HCT116 (cell line): ENCODE results near the gene CA14. TPM values are rescaled to one million over a fixed set of nuclear protein-coding genes. Genes with fewer than 3 reads are reported as not detected.

ENCODE experiments used
- ATAC-seq: fragments of 200-7000 bp; cut with Tn5 transposase; 2 replicates; pipeline ENCODE4 v1.9.1; 2020; ENCODE audit warnings: mild to moderate bottlenecking, moderate library complexity
- BruUV-seq: library from RNA; stranded (reverse); fragments of 400-500 nt; replicated peaks from 2 replicates; lab custom pipeline; 2021; lab: Mats Ljungman, UMichigan
- CTCF ChIA-PET: fragments of 300-600 bp; sonication (Branson Sonifier 250); formaldehyde crosslinking; loops from one replicate; lab custom pipeline; 2021; ENCODE audit warnings: antibody characterized with exemption; lab: Charles Lee
- POLR2A ChIA-PET: fragments of 300-600, 350-600 bp; sonication (Branson Sonifier 250); formaldehyde crosslinking; loops from one replicate; lab custom pipeline; 2021; ENCODE audit warnings: antibody characterized with exemption; lab: Charles Lee
- RAD21 ChIA-PET, 2 experiments: fragments of 300-600 bp; sonication (Branson Sonifier 250); formaldehyde crosslinking; loops; one replicate each; lab custom pipeline; 2023; ENCODE audit warnings: low total read pairs in 2 of 2; ENCODE audit not compliant: uncharacterized antibody in 2 of 2, unreplicated experiment in 2 of 2, low non-redundant PET in 1 of 2; lab: Charles Lee
- DNase-seq: peaks from one replicate; pipeline ENCODE4 v3.0.0-alpha.2; 2010; ENCODE audit warnings: low read depth, low spot score
- H2AFZ ChIP-seq: fragments of 200-600 bp; shearing (Covaris generic), sonication (generic); 2 replicates; pipeline ENCODE4 v1.6.1; 2017; ENCODE audit warnings: low read depth, mixed run types, mixed read lengths, antibody characterized with exemption, low read length; ENCODE audit not compliant: poor library complexity, severe bottlenecking
- H3K27ac ChIP-seq: 2 replicates; pipeline ENCODE4 v1.5.1; 2012; ENCODE audit warnings: low read depth, low read length
- H3K27me3 ChIP-seq: fragments of 200-600 bp; sonication (generic); 2 replicates; pipeline ENCODE4 v1.6.1; 2016; ENCODE audit warnings: mixed run types, low read length, mixed read lengths; ENCODE audit not compliant: insufficient read depth
- H3K36me3 ChIP-seq, 2 experiments: fragments of 200-500 bp in 1 of 2; fragments of 200-600 bp in 1 of 2; sonication (Bioruptor generic) in 1 of 2; sonication (generic) in 1 of 2; 2 replicates each; pipeline versions ENCODE4 v1.5.1 to v1.6.1; 2014 to 2016; ENCODE audit warnings: low read length in 2 of 2, inconsistent platforms in 1 of 2, mixed read lengths in 1 of 2, mixed run types in 1 of 2; ENCODE audit not compliant: insufficient read depth in 2 of 2, control insufficient read depth in 1 of 2
- H3K4me1 ChIP-seq, 2 experiments: fragments of 200-600 bp in 1 of 2; sonication (generic) in 1 of 2; 2 replicates each; pipeline versions ENCODE4 v1.5.1 to v1.6.1; 2012 to 2017; ENCODE audit warnings: low read length in 2 of 2, inconsistent platforms in 1 of 2, mild to moderate bottlenecking in 1 of 2, mixed read lengths in 1 of 2, mixed run types in 1 of 2, moderate library complexity in 1 of 2; ENCODE audit not compliant: insufficient read depth in 2 of 2, control insufficient read depth in 1 of 2
- H3K4me2 ChIP-seq: fragments of 200-600 bp; sonication (generic); 2 replicates; pipeline ENCODE4 v1.6.1; 2017; ENCODE audit warnings: mixed run types, low read length, mixed read lengths
- H3K4me3 ChIP-seq, 2 experiments: fragments of 200-600 bp in 1 of 2; sonication (generic) in 1 of 2; replicated peaks in 1 of 2; 2 replicates each; pipeline ENCODE4 v1.5.1; 2011 to 2016; ENCODE audit warnings: low read length in 2 of 2, control low read depth in 1 of 2, low read depth in 1 of 2, mild to moderate bottlenecking in 1 of 2, mixed read lengths in 1 of 2, mixed run types in 1 of 2
- H3K79me2 ChIP-seq: fragments of 200-600 bp; sonication (generic); 2 replicates; pipeline ENCODE4 v1.6.1; 2017; ENCODE audit warnings: mild to moderate bottlenecking, mixed run types, low read length, moderate library complexity, mixed read lengths; ENCODE audit not compliant: insufficient read depth
- H3K9ac ChIP-seq: fragments of 200-600 bp; sonication (generic); 2 replicates; pipeline ENCODE4 v1.6.1; 2016; ENCODE audit warnings: low read length, mixed read lengths
- H3K9me2 ChIP-seq: fragments of 200-600 bp; sonication (generic), shearing (Covaris generic); 2 replicates; pipeline ENCODE4 v1.6.1; 2017; ENCODE audit warnings: mixed run types, mild to moderate bottlenecking, moderate library complexity; ENCODE audit not compliant: insufficient read depth
- H3K9me3 ChIP-seq, 2 experiments: fragments of 200-500 bp in 1 of 2; fragments of 200-600 bp in 1 of 2; sonication (Bioruptor generic) in 1 of 2; sonication (generic) in 1 of 2; 2 replicates each; pipeline ENCODE4 v1.6.1; 2014 to 2017; ENCODE audit warnings: low read length in 2 of 2, mixed read lengths in 2 of 2, inconsistent platforms in 1 of 2, low read depth in 1 of 2, mild to moderate bottlenecking in 1 of 2, mixed run types in 1 of 2, moderate library complexity in 1 of 2; ENCODE audit not compliant: control insufficient read depth in 1 of 2, insufficient read depth in 1 of 2
- H4K20me1 ChIP-seq: fragments of 200-600 bp; sonication (generic), shearing (Covaris generic); 2 replicates; pipeline ENCODE4 v1.6.1; 2017; ENCODE audit warnings: mixed run types, mild to moderate bottlenecking, moderate library complexity; ENCODE audit not compliant: insufficient read depth
- CTCF ChIP-seq, 3 experiments: fragments of 200-600 bp in 1 of 3; sonication (generic) in 1 of 3; IDR thresholded peaks in 2 of 3; conservative IDR thresholded peaks in 1 of 3; 2 replicates each; pipeline ENCODE4 v1.5.1; 2012 to 2017; ENCODE audit warnings: low read depth in 2 of 3, low read length in 2 of 3, antibody characterized with exemption in 1 of 3, borderline replicate concordance in 1 of 3, control low read depth in 1 of 3, mild to moderate bottlenecking in 1 of 3, mixed read lengths in 1 of 3, mixed run types in 1 of 3, moderate library complexity in 1 of 3; ENCODE audit not compliant: insufficient read depth in 1 of 3
- EGR1 ChIP-seq: IDR thresholded peaks from 2 replicates; pipeline ENCODE4 v1.6.1; 2012; ENCODE audit warnings: low read depth
- EZH2 ChIP-seq: fragments of 200-600 bp; sonication (generic); IDR thresholded peaks from 2 replicates; pipeline ENCODE4 v1.6.1; 2017; ENCODE audit warnings: antibody characterized with exemption, mixed run types
- EZH2phosphoT487 ChIP-seq: fragments of 200-600 bp; IDR thresholded peaks from 2 replicates; pipeline ENCODE4 v1.6.1; 2018; ENCODE audit warnings: antibody characterized with exemption, borderline replicate concordance
- FOSL1 ChIP-seq: IDR thresholded peaks from 2 replicates; pipeline ENCODE4 v1.6.1; 2012; ENCODE audit warnings: low read depth
- RAD21 ChIP-seq: IDR thresholded peaks from 2 replicates; pipeline ENCODE4 v1.6.1; 2012; ENCODE audit warnings: low read depth, mild to moderate bottlenecking
- ZFX ChIP-seq: fragments of 450-650 bp; IDR thresholded peaks from 2 replicates; pipeline ENCODE4 v1.6.1; 2017
- ZNF274 ChIP-seq: fragments of 200-500 bp; sonication (Bioruptor generic); IDR thresholded peaks from 2 replicates; pipeline ENCODE4 v1.6.1; 2014; ENCODE audit warnings: mild to moderate bottlenecking, low read depth, low read length, inconsistent platforms
- intact Hi-C: fragments of 100-400 bp; cut with micrococcal nuclease; formaldehyde crosslinking; loops from 2 replicates; pipeline ENCODE4 v1.10.0; 2022
- total RNA-seq: library from RNA; stranded (reverse); gene quantifications from one replicate; pipeline ENCODE4 v1.2.1, GENCODE V29; 2021; ENCODE audit not compliant: unreplicated experiment

CA14 gene
- total RNA-seq, 1 experiment from 2014 or later: 0.39 TPM

- H3K9me2 ChIP-seq: no peaks in the 10 kb centered on the region
- no peaks in the 10 kb centered on the region for H3K4me1 ChIP-seq
- no peak overlapping the region for H3K4me3 ChIP-seq
- TF ChIP-seq ZNF274 (no peak), FOSL1 (no peak), RAD21 (peak; percentile 71), ZFX (no peak), EGR1 (no peak), EZH2phosphoT487 (no peak), CTCF (IDR thresholded peaks at IDR 0.05 in 2 of 3, conservative IDR thresholded peaks at IDR 0.05 in 1 of 3; ENCODE audit: borderline replicate concordance in 1 of 3, insufficient read depth in 1 of 3, low read depth in 2 of 3, low read length in 2 of 3) (peak; percentile 52 to 76 (median 61)), EZH2 (no peak)
- TF ChIP-seq, all 23 proteins: peak for 2
- H3K27me3 ChIP-seq: peaks cover 2% of the 10 kb centered on the region; the same call in 1 of the 2 replicates
- ChIA-PET RAD21 (interaction anchor here in 1 of 2 experiments (1.3 kb wide), 1 partner anchor 25 kb away, joined by 6 read pairs; no protein-coding TSS in a partner anchor), POLR2A (no interaction called here), CTCF (interaction anchor here (0.6 to 2.1 kb wide), 5 partner anchors 9 to 94 kb away, joined by 3 to 18 read pairs (median 3); partner anchors contain the start of gene C1orf54)
- no peaks in the 10 kb centered on the region for H3K36me3 ChIP-seq
- peak; percentile 81 for ATAC-seq
- intact Hi-C loops: loop anchor here (1.0 kb wide), 1 partner anchor 25 kb away; no protein-coding TSS in a partner anchor
- H3K27ac ChIP-seq: no peak overlapping the region
- no peak for DNase-seq
- H2AFZ ChIP-seq: peak overlapping the region; percentile 6
- no peak overlapping the region for H3K4me2 ChIP-seq
- H3K9me3 ChIP-seq: no peaks in the 10 kb centered on the region
- no TSS peak for BruUV-seq
- H4K20me1 ChIP-seq: no peaks in the 10 kb centered on the region
- no peak overlapping the region for H3K9ac ChIP-seq
- H3K79me2 ChIP-seq: no peaks in the 10 kb centered on the region
These were observed 23.7 kb downstream of the CA14 start for GRCh38 chr1:150281221-150281757.
